NCI-H345 (cell line): ENCODE data around the gene CACNA1E.

ENCODE experiments used
- DNase-seq: peaks from one replicate; lab custom pipeline; 2025; lab: John Stamatoyannopoulos, UW

CACNA1E gene

DNA sequence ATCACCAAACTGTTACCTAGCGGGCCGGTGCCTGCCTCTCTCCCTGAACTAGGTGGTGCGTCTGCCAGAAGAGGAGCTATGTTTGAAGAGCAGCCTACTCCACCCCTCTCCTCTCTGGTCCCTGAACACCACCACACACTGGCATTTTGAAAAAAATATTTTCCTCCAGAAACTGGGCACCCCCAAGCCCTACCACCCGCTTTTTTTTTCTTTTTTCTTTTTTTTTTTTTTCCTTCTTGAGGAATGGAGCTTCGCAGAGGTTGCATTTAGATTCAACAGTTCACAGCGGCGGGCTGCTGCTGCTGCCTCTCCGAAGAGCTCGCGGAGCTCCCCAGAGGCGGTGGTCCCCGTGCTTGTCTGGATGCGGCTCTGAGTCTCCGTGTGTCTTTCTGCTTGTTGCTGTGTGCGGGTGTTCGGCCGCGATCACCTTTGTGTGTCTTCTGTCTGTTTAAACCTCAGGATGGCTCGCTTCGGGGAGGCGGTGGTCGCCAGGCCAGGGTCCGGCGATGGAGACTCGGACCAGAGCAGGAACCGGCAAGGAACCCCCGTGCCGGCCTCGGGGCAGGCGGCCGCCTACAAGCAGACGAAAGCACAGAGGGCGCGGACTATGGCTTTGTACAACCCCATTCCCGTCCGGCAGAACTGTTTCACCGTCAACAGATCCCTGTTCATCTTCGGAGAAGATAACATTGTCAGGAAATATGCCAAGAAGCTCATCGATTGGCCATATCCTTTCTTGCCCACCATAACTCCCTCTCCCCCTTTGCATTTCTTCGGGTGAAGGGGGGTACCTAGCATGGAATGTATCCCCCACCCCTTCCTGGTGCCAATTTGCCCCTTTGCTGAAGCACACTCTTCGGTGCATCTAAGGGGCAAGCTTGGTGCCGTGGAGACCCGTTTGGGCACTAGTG lies at the start of gene CACNA1E:
Gene CACNA1E (plus strand): TSS at position 233 of the 911 bp plus-strand sequence. CDS start 228 bp downstream, at position 461.
- DNase-seq, result peak; percentile 64

DNA sequence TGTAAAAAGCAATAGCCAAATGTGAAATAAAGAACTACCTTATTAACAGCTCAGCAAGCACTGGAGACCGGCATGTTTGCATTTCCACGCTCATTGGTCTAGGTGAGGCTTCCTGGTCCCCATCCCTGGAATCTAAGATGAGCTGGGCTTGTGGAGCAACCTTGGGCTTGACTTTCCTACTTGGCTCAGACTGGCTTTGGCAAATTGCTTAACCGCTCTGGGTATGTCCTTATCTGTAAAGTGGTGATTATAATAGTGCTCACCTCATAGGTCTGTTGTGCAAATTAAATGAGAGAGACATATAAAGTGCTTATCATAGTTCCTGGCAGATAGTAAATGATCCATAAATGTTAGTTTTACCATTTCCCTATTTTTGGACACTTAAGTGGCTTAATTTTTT lies 49.4 kb upstream of the CACNA1E start:
- DNase-seq, result no peak

DNA sequence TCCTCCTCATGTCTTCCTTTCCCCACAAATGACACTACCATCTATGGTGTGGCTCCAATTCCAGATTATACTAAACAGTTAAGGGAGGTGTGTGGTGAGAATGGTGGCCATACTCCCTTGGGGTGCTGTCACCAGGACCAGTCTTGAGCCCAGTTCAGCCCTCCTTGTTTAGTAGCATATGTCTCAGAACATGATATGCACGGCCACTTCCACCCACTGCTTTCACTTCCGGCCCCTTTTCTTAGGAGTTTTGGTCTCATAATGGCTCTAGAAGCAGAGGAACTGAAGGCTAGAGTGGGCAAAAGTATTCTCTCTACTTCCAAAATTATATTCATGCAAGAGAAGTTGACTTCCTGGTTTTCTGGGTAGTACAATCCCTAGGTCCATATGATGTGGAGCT lies 45.3 kb upstream of the CACNA1E start:
- DNase-seq, result no peak

DNA sequence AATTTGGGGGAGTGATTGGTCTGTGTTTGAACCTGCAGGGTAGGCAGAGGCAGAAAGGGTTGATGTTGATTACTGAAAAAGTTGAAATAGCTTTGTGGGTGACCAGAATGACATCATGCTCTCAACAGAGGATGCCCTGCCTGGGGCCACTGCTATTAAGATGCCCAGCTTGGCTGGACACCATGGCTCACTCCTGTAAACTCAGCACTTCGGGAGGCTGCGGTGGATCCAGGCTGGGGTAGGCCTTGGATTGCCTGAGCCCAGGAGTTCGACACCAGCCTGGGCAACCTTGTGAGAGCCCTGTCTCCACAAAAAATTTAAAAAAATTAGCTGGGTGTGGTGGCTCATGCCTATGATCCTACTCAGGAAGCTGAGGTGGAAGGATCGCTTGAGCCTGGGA lies 42.8 kb upstream of the CACNA1E start:
- DNase-seq, result no peak

DNA sequence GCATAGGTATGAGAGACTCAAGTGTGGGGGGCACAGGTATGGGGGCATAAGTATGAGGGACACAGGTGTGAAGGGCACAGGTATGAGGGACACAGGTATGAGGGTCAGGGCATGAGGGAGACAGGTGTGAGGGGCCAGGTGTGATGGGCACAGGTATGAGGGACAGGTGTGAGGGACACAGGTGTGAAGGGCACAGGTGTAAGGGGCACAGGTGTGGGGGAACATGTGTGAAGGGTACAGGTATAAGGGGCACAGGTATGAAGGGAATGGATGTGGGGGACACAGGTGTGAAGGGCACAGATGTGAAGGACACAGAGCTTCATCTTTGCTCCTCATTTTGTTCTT lies 41.2 kb upstream of the CACNA1E start:
- no peak for DNase-seq

DNA sequence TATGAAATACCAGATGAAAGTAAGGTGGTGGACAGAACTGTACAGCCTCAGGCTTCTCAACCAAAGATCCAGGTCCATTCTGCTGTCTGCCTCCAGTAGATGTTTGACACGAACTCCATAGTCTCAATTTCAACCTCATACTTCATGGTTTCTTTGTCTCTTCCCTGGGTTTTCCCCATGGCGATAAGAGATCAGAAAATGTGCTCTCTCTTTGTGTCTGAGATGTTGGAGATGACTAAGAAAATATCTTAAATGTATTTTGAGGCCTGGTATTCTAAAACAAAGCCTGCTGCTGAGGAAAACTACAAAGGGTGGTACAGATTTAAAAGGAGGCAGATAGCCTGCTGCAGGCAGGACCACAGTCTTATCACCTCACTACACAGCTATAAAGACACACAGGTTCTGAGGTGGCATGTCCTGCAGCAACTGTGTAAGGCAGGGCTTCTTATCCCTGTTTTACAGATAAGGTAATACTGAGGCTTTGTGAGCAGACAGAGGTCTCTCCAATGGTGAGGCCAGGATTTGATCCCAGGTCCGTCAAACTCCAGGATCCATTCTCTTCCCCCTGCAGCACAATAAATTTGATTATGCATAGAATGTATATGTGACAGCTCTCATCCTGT lies 40.0 kb upstream of the CACNA1E start:
- DNase-seq, result no peak

DNA sequence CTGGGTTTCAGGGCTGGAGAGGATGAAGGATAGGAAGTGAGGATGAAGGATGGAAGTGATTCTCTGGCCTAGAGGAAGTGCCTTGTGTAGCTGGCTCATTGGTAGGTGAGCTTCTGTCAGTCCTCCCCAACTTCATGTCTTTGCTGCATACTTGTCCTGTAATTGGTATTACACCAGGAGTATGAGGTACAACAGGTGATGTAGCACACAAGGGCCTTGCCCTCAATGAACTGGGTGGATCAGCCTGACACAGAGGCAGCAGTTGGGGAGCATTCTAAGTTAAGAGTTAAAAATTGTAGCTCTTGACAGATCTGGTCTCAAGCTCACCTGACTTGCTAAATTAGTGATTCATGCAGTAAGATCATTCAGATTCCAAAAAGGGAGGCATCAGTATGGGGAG lies 37.9 kb upstream of the CACNA1E start:
- no peak for DNase-seq

DNA sequence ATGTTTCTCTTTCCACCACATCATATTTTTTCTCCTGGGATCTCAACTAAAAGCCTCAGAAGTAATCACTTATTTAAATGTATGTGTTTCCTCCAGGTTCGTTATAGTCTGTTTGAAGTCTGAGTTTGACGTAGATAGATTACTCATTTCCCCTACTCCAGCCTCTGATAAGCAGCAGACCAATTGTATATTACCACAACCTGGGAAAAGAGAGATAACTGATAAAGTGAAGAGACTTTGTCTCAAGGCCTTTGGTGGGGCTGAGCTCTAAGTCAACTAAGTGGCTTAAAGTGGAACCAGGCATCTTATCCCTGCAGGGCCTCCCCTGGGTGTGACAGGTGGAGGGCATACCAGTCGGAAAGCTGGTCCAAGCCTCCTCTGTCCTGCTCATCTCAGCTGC lies 34.9 kb upstream of the CACNA1E start:
- no peak for DNase-seq

DNA sequence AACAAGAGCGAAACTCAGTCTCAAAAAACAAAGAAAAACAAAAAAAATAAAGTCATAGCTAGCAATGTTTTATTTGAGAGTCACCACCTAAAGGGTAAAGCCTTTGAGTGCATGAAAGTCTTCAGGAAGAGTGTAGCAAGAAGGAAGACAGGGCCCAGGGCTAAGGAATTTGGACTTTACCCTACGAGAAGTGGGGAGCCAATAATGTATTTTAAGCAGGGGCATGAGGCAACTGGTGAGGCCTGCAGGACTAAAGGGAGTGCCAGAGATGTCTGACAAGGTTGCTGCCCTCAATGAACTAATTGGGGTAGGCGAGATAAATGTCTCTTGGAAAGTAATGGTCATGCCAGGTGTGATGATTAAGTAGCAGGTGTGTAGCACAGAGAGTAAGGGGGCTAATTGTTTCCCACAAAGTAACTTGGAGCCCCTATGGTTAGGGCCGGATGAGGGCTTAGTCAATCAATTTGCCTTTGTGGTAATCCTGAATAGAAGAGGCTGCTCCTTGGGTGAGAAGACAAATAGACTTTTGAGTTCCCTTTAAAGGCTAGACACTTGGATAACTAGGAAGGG lies 31.6 kb upstream of the CACNA1E start:
- no peak for DNase-seq

DNA sequence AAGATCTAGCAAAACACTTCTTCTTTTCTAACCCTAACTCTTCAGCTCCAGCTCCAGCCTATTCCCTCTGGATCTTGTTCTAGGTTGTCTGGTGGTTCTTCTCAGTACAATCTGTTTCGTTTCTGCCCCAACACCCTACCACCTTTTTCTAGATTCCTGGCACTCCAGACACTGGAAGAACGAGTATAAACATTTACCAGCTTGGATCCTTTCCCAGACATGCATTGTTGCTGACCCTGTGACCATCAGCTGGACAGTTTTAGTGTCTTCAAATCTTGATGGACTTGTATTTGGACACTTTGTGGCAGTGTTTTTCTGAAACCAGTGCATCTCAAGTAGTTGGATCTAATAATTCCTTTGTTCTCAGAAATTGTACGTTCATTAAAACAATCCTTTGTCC lies 30.6 kb upstream of the CACNA1E start:
- no peak for DNase-seq

DNA sequence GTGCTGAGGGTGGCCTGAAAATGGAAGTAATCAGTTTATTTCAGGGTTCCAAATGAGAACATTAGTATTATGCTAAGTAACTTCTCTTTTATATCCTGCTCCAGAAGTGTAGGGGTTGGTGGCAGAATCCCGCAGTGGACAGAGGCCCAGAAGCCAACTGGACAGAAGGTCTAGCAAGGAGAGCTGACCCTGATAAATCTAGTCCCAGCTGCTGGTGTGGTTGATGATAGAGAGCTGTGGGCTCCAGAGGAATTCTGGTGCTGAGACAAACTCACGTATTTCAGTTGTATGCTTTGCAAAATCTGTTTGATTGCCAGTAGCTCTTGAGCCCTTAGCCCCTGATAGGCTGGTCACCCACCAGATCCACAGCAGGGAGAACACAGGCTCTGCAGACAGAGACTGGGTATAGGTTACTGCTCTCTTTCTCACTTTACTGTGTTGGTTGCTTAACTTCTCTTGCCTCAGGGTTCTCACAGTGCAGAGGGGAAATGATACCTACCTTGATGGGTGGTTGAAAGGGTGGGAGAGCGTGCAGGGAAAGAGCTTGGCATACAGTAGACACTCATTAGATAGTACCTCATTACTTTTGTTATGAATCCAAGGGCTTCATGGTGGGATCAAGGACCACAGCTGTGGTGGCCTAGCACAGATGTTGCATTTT lies 29.6 kb upstream of the CACNA1E start:
- no peak for DNase-seq

DNA sequence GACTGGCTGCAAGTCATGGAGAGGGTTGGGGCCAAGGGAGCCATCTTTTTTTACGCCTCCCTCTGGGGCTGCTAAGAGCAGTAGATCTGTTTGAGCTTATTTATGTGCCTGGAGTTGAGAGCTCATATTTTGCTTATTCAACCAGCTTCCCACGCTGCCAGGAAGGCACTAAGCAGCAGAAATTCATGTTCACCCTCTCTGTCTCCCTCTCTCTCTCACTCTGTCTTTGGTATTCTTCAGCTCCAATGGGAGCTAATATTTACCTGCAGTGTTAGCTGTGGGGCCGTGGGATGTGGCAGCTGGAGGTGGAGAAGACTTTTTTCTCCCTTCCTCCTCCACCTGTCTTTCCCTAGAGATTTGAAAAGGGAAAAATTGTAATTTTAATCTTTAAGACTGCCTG lies 26.8 kb upstream of the CACNA1E start:
- no peak for DNase-seq

DNA sequence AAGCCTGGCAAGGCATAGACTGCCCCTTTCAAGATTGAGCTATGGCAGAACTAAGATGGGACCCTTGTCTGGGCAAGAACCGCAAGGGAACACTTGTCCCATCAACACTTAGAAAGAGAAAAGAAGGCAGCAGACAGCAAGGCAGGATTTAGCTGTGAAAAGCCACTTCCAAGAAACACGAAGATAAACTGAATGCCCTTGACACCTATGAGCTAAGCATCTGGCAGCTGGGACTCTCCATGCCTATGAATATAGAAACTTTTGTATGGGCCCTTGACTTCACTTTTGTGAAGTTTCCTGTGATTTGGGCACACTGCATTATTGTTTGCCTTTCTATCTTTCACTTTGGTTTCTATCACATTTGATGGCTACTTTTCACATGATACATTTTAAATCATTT lies 24.9 kb upstream of the CACNA1E start:
- no peak for DNase-seq

DNA sequence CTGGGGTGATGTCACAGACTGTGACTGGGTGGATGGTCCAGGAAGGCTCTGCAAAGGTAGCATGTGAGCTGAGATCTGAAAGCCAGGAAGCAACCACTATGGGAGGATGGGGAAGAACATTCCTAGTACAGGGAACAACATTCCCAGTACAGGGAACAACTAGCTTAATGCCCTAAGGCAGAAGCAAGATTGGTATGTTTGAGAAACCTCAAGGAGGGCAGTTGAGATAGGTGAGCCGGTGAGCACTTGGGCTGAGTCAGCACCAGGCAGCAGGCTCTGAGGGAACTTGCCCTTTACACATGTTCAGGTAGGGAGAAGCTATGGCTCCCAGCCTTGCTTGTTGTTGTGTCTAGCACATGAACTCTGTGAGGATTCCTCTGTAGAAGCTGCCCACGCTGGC lies 24.2 kb upstream of the CACNA1E start:
- DNase-seq, result no peak

DNA sequence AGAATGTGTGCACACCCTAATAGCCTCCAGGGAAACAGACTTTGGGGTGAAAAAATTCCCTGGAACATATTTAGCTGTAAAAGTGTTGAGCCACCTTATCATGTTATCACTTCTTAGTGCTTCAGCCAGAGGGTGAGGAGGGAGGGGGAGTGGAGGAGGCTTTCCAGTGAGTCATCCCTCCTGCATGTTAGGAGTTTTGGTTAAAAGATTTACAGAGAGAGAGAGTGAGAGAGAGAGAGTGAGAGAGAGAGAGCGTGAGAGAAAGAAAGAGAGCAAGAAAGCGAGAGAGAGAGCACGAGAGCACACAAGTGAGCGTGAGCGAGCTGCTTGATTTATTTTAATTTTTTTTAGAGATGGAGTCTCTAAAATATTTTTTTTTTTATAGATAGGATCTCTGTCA lies 13.5 kb upstream of the CACNA1E start:
- DNase-seq, result no peak

DNA sequence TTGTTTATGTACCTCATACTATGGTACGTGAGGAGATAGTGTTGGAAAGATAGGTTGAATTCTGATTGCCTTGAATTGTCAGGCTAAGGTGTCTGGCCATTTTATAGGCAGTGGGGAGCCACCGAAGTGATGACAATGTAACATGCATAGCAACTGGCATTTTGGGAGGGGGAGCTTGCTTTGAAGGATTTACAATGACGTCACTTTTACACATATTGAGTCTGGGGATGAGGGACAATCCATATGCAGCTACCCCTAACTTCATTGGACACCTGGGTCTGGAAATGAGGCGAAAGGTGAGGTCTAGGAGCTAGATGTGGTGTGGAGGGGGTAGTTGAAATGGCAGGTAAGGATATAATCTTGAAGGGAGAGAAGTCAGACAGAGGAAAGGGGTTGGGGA lies 7.7 kb upstream of the CACNA1E start:
- DNase-seq, result no peak

DNA sequence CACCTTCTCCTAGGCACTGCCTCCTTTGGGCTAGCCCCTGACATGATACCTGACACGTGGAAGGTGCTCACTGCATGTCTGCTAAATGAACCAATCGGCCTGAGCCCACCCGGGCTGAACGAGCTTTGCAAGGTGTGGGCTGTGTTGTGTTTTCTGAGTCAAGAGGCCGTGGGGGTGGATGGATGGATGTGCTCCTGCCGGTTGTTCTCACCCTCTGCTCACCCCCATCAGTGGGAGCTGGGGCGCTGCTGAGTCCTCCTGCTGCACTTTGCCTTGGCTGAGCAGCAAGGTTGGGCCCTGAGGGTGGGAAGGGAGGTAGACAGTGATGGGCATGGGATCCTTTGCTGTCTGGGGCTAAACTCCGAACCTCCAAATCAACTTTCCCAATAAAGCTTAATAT lies 6.7 kb upstream of the CACNA1E start:
- DNase-seq, result no peak

DNA sequence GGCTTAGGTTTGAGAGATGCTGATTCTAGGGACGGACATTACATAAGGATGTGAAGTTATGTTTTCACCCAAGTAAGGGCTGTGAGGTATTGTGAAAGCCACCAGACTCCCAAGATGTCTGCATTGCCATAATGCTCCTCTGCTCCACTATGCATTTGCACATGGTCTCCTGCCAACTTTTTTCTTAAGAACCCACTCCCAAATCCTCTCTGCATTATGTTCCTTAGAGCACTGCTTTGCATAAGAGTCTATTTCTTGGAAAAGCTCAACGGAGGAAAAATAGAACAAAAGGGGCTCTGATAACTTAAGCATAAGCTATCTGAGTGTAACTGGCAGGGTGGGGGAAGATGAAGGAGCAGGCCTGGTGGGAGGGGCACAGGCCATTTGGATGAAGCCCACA lies 5.0 kb upstream of the CACNA1E start:
- no peak for DNase-seq

DNA sequence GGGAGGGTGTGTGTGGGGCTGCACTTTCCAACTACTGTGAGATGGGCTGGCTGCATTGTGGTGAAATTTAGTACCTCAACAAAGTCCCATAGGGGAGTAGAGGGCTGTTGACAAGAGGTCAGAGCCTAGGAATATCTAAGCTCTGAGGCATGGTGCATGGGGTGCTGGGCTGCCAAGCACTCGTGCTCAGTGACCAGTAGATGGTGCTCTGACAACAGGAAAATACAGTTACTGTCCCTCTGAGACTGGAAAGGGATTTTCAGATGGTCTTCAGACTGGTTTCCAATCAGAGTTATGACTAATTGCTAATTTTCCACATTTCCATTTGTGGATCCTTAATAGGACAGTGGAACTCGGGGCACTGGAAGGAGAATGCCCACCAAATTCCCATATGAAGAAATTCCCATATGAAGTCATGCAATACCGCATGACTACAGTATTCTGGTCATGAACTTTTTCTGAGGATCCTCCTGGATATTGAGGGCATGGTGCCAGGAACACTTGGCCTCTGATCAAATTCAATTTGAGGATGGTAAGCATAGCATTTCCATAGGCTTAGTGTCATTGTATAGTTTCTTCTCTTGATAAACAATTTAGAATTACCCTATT lies 4.1 kb upstream of the CACNA1E start:
- DNase-seq, result peak; percentile 73

DNA sequence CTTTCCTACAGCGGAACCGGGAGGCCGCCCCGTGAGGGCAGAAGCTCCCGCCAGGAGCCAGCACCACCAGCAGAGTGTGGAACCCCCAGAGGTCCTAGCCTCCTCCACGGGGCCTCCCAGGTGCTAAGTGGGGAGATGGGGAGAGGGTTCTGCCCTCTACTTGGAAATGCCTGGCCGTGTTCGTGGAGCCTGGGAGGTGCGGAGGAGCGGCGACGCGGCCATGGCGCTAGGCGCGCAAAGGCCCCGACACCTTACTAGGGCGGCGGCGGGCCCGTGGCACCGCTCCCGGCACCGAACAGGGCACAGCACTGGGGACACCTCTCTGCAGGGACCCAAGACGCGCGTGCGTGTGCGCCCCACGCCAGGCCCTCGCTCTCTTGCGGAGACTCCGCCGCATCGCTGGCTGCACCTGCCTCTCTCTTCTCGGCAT lies 1.3 kb upstream of the CACNA1E start:
- DNase-seq, result no peak

DNA sequence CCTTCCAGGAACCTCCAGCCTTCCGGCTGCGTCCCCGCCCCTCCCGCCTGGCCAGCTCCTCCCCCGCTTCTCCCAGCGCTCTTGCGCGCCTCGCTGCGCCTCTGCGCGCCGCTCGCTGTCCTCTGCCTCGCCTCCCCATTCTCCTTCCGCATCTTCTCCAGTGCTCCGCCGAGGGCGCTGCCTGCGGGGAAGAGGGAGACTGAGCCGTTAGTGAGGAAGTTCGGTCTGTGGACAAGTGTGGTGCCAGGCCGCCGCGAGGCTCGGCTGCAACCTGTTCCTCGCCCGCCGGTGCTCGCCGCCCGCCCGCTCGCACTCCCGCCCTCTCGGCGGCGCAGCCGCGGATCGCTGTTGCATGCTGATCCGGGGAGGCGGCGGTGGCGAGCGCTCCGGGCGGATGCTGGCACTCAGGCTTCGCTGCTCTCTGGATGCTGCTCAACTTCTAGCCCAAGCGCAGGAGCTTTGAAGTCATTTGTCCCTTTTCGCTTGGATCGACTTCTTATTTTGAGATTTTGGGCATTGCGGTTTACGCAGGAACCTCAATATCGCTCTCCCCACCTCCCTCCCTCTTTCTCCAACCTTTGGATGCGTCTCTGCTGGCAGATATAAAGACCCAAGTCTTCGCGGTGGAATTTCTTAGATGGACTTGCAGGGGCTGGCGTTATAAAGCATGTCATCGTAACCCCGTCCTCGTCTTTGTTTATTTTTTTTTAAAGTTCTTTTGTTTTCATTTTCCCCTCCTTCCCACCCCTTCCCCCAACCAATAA lies 614 bp upstream of the CACNA1E start:
- peak; percentile 89 for DNase-seq

DNA sequence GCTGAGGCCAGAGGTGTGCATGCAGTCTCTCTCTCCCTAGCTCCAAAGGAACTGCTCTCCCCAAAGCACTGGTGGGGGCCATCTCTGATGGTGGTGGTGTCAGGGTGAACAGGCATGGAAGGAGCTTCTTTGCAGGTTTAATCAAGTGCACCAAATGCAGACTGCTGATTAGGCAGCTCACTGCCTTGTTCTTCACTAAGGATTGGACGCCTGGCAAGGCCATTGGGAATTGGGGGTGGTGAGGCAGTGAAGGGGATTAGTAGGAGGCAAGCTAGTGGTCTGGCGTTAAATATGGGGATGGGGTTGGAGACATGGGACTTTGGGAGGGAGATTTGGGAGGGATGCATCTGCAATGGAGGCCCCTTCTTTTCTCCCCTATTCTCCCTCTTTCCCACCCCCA lies 1.5 kb downstream of the CACNA1E start:
- DNase-seq, result peak; percentile 49
